ENCODE measurements around the gene PPT2. TPM values are rescaled to one million over a fixed set of nuclear protein-coding genes. Genes with fewer than 3 reads are reported as not detected.
A peak's percentile ranks its signal among the peaks of the same experiment; 100 is the strongest.

The PPT2 gene
- total and polyA plus RNA-seq, 2 of the 13 experiments (the other 11 are each of a cell fraction or from before 2014, with no cell fraction given) = 39.2 to 61.8 TPM

GRCh38 chr6:32175711-32176475 is 22.0 kb downstream of the PPT2 start, which contains the start of gene AGPAT1 (continued):
- peak; percentile 55; the same call in 1 of the 2 replicates for TF ChIP-seq ZNF691 (CRISPR knock-in tag; IDR thresholded peaks at IDR 0.05; ENCODE audit: borderline replicate concordance, low read depth)
- TF ChIP-seq ZBTB37 (CRISPR knock-in tag; IDR thresholded peaks at IDR 0.05) = 0 out of 2 replicates have a peak, but pooled peaks have one; percentile 65
- TF ChIP-seq SALL1 (CRISPR knock-in tag; IDR thresholded peaks at IDR 0.05) = peak; percentile 69; the same call in 1 of the 2 replicates
- TF ChIP-seq ZNF484 (CRISPR knock-in tag; IDR thresholded peaks at IDR 0.05; ENCODE audit: borderline replicate concordance, low read depth) = 0 out of 2 replicates have a peak, but pooled peaks have one; percentile 19
- no peak for TF ChIP-seq ZNF263 (CRISPR knock-in tag; IDR thresholded peaks at IDR 0.05)
- TF ChIP-seq ZGPAT (CRISPR knock-in tag; IDR thresholded peaks at IDR 0.05) = peak; percentile 53
- 0 out of 2 replicates have a peak, but pooled peaks have one; percentile 25 for TF ChIP-seq ZNF33B (CRISPR knock-in tag; IDR thresholded peaks at IDR 0.05)
- TF ChIP-seq MIER3 (CRISPR knock-in tag; IDR thresholded peaks at IDR 0.05; ENCODE audit: borderline replicate concordance) = peak; percentile 53; the same call in 1 of the 2 replicates
- TF ChIP-seq NONO (IDR thresholded peaks at IDR 0.05) = no peak
- TF ChIP-seq NONO (CRISPR knock-in tag; conservative IDR thresholded peaks at IDR 0.05) = 0 out of 2 replicates have a peak, but pooled peaks have one; percentile 40
- no peak for TF ChIP-seq CEBPG (CRISPR knock-in tag; IDR thresholded peaks at IDR 0.05)
- TF ChIP-seq IRF1 (CRISPR knock-in tag; IDR thresholded peaks at IDR 0.05; ENCODE audit: low read depth) = 0 out of 2 replicates have a peak, but pooled peaks have one; percentile 24
- TF ChIP-seq HHEX (CRISPR knock-in tag; IDR thresholded peaks at IDR 0.05) = no peak
- no peak for TF ChIP-seq SNAPC2 (CRISPR knock-in tag; IDR thresholded peaks at IDR 0.05)
- no peak for TF ChIP-seq LCORL (IDR thresholded peaks at IDR 0.05)
- TF ChIP-seq LCORL (CRISPR knock-in tag; IDR thresholded peaks at IDR 0.05) = peak; percentile 66; the same call in 1 of the 2 replicates
- TF ChIP-seq KDM4B (CRISPR knock-in tag; IDR thresholded peaks at IDR 0.05) = no peak
- no peak for TF ChIP-seq ZBTB3 (CRISPR knock-in tag; IDR thresholded peaks at IDR 0.05; ENCODE audit: borderline replicate concordance, low read depth)
- no peak for TF ChIP-seq ZNF850 (CRISPR knock-in tag; conservative IDR thresholded peaks at IDR 0.05)
- TF ChIP-seq MXD1 (CRISPR knock-in tag; IDR thresholded peaks at IDR 0.05) = peak; percentile 41; the same call in 1 of the 2 replicates
- TF ChIP-seq ZNF670 (CRISPR knock-in tag; IDR thresholded peaks at IDR 0.05; ENCODE audit: borderline replicate concordance) = no peak
- no peak for TF ChIP-seq PREB (CRISPR knock-in tag; IDR thresholded peaks at IDR 0.05)
- 0 out of 2 replicates have a peak, but pooled peaks have one; percentile 21 for TF ChIP-seq ZSCAN31 (CRISPR knock-in tag; IDR thresholded peaks at IDR 0.05; ENCODE audit: low read depth)
- peak; percentile 58; the same call in 1 of the 2 replicates for TF ChIP-seq POGZ (CRISPR knock-in tag; IDR thresholded peaks at IDR 0.05)
- TF ChIP-seq PAWR (CRISPR knock-in tag; IDR thresholded peaks at IDR 0.05; ENCODE audit: borderline replicate concordance) = no peak
